Upper lobe of left lung (tissue), 4 donors: Measurements from ENCODE around the gene CNTNAP2.

Experiments used
- POLR2A ChIP-seq, 4 donors: fragments of 450-650 bp; IDR thresholded peaks; one replicate each; pipeline ENCODE4 v1.5.1; 2016 to 2017; ENCODE audit warnings: antibody characterized with exemption in 4 of 4, mild to moderate bottlenecking in 2 of 4
- POLR2AphosphoS5 ChIP-seq, 2 donors: sonication (generic); formaldehyde crosslinking; IDR thresholded peaks; one replicate each; pipeline ENCODE4 v1.5.1; 2017; ENCODE audit warnings: antibody characterized with exemption in 2 of 2
- TF ChIP-seq, protein P1 (sequence below), 6 experiments: fragments of 450-650 bp in 4 of 6; fragments of 200-600 bp in 2 of 6; sonication (generic) in 2 of 6; IDR thresholded peaks; one replicate each; pipeline ENCODE4 v1.5.1; 2016 to 2019; ENCODE audit warnings: antibody characterized with exemption in 6 of 6

- TF ChIP-seq, protein P1, sequence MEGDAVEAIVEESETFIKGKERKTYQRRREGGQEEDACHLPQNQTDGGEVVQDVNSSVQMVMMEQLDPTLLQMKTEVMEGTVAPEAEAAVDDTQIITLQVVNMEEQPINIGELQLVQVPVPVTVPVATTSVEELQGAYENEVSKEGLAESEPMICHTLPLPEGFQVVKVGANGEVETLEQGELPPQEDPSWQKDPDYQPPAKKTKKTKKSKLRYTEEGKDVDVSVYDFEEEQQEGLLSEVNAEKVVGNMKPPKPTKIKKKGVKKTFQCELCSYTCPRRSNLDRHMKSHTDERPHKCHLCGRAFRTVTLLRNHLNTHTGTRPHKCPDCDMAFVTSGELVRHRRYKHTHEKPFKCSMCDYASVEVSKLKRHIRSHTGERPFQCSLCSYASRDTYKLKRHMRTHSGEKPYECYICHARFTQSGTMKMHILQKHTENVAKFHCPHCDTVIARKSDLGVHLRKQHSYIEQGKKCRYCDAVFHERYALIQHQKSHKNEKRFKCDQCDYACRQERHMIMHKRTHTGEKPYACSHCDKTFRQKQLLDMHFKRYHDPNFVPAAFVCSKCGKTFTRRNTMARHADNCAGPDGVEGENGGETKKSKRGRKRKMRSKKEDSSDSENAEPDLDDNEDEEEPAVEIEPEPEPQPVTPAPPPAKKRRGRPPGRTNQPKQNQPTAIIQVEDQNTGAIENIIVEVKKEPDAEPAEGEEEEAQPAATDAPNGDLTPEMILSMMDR (IDR thresholded peaks at IDR 0.05): no peak
- TF ChIP-seq POLR2A (IDR thresholded peaks at IDR 0.05) (no peak), POLR2AphosphoS5 (IDR thresholded peaks at IDR 0.05) (no peak)
These were observed 2278.0 kb downstream of the CNTNAP2 start for GRCh38 chr7:148394582-148394981.
